COLO829 (cell line): ENCODE data around the gene PRDM12.
A peak's percentile ranks its signal among the peaks of the same experiment; 100 is the strongest.
"Not testable (repeated sequence)": the region's sequence is repeated elsewhere in the genome, so short reads cannot be mapped to it uniquely, and the experiment has no call there.

Source experiments
- DNase-seq: peaks from one replicate; pipeline ENCODE4 v3.0.0; 2012; ENCODE audit warnings: low spot score

Gene PRDM12

GRCh38 chr9:130665431-130666392 lies 1.3 kb downstream of the PRDM12 start:
- DNase-seq = no peak

GRCh38 chr9:130666393-130667119 lies 2.2 kb downstream of the PRDM12 start:
- no peak for DNase-seq

GRCh38 chr9:130667120-130667435 lies 2.7 kb downstream of the PRDM12 start:
- no peak for DNase-seq

GRCh38 chr9:130668196-130668595 lies 3.8 kb downstream of the PRDM12 start:
- DNase-seq = no peak

- DNase-seq = no peak
Observed at GRCh38 chr9:130668659-130669058, 4.3 kb downstream of the PRDM12 start.

DNA sequence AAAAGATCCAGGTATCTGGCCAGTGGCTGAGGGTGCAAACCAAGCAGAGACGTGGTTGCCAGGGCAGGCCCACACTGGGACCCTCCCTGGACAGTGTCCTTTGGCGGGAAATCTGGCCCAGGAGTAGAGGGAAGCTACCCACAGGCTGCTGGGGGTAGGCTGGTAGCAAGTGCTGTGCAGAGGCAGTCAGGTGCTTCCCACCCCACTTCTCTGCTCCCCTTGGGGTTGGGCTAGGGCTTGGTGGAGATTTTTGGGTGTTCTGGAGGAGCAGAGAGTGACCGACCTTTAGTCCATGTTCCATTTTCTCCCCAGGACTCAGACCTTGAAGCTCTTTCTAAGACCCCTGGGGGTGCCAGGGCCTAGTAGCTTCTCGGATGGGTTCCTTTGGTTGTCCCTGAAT lies 5.6 kb downstream of the PRDM12 start:
- no peak for DNase-seq

DNA sequence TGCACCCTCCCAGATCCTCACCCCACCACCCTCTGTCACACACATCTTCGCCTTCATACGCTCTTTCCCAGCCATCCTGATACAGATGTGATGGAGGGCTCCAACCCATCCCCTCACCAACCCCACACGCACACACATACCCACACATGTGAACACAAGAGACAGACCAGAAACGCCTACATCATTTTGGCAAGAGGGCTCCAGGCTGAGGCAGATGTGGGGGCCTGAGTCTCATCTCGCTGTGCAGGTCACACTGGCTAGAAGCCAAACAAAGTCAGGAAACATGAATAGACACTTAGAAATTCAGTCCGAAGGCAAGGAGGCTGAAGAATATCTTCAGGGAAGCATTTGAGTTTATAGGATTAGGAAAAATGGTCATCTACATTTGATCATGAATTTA lies 6.2 kb downstream of the PRDM12 start:
- no peak for DNase-seq

DNA sequence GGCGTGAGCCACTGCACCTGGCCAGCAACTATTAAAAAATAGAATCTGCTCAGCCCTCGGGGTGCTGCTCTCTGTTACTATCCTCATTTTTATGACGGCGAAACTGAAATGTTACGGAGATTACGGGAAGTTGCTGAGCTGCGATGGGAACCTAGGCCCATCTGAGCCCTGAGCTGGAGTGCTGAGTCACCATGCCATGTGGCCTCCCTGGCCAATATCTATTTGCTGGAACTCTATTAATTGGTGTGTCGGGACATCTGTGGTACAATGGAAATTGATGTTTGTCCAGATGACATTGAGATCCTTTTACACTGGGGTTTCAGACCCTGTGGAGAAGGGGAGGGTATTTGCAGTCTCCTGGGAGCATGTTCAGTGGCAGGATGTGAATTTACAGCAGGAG lies 8.1 kb downstream of the PRDM12 start:
- DNase-seq = no peak

- no peak for DNase-seq
Observed at GRCh38 chr9:130672933-130673615, 8.7 kb downstream of the PRDM12 start.

GRCh38 chr9:130675396-130675795 lies 11.0 kb downstream of the PRDM12 start:
- no peak for DNase-seq

DNA sequence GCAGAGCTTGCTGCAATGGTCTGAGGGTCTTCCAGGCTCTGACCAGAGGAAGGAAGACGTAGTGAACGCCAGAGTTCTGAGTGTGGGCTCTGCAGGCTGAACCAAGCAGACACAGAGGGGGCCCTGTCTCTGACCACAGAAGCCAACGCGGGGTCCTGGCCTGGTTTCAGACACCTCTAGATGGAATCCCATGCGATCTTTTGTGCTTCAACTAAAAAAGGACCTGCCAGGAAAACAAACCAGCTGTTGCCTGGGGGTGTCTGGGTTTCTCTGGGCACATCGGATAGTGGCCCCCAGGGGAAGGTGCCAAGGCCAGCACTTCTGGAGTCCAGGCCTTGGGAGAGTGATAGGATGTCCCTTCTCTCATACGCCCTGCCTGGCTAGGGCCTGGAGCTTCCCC lies 12.9 kb downstream of the PRDM12 start:
- DNase-seq = no peak

GRCh38 chr9:130680836-130681768 lies 16.7 kb downstream of the PRDM12 start:
- DNase-seq = peak; percentile 94

- no peak for DNase-seq
Observed at GRCh38 chr9:130681769-130682420, 17.5 kb downstream of the PRDM12 start.

GRCh38 chr9:130682421-130683121 lies 18.2 kb downstream of the PRDM12 start:
- peak; percentile 94 for DNase-seq

DNA sequence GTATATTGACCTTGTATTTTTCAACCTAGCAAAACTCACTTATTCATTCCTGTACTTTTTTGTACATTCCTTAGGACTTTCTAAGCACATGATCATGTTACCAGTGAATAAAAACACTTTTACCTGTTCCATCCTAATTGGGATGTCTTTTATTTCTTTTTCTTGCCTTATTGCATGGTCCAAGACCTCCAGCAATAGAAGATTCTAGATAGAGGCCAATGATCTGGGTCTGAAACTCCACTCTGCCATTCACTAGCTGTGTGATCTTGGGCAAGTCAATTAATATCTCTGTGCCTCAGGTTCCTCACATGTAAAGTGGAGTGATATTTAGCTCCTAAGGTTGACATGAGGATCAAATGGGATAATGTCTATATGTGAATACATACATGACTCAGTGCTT lies 20.7 kb downstream of the PRDM12 start:
- DNase-seq = no peak

GRCh38 chr9:130685945-130686344 lies 21.6 kb downstream of the PRDM12 start:
- not testable (repeated sequence) for DNase-seq

GRCh38 chr9:130687615-130688014 lies 23.2 kb downstream of the PRDM12 start:
- no peak for DNase-seq

DNA sequence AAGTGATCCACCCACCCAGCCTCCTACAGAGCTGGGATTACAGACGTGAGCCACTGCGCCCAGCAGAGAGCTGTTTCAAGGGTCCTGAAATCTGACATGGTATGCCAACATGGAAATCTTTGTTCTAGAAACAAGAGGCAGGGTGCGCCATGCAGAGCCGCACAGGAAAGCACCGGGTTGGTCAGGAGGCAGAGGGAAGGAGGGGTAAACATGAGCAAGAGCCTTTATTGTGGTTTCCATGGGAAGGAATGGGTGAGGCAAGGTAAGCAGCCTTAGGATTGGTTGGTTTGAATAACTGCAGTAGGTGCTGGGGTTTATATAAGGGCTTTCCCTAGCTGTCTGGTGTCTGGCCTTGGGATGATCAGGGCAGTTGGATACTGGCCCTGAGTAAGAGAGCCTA lies 23.7 kb downstream of the PRDM12 start:
- no peak for DNase-seq

DNA sequence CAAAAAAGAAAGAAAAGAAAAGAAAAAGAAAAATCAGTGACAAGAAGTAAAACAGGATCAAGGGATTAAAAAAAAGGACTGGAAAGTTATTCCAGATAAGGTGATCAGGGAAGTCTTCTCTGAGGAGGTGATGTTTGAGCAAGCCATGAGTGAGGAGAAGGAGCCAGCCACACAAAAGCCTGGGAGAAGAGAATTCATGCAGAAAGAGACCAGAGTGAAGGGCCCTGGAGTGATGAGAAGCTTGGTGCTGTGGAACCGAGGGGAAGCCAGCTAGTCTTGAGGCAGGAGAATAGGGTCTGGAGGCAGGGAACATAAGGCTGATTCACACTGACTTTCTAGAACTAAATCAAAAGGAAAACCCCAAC lies 25.2 kb downstream of the PRDM12 start:
- no peak for DNase-seq

- DNase-seq = peak; percentile 92
Observed at GRCh38 chr9:130689937-130690700, 25.7 kb downstream of the PRDM12 start.
